HG03196 (cell line): ENCODE data around the gene DDX10.

Source experiments
- ATAC-seq: cut with Tn5 transposase; IDR thresholded peaks from one replicate; pipeline ENCODE4 v1.9.1; 2021; ENCODE audit not compliant: unreplicated experiment

DDX10 gene

DNA sequence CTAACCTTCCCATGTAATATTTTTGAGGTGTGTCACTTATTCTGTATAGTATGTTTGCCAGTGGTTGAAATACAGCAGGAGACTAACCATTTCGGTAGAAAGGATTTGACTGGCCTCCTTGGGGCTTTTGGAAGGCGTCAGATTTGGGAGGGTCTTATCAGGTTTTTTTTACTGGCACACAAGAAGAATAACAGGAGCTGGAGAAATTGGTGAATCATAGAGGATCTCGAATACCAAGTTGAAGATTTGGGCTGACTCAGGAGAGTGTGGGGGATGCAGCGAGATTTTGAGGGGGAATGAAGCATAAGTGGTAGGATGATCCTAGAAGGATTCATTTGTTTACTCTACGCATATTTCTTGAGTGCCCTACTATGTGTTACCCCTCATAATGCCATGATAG, 200.5 kb downstream of the DDX10 start:
- no peak for ATAC-seq

DNA sequence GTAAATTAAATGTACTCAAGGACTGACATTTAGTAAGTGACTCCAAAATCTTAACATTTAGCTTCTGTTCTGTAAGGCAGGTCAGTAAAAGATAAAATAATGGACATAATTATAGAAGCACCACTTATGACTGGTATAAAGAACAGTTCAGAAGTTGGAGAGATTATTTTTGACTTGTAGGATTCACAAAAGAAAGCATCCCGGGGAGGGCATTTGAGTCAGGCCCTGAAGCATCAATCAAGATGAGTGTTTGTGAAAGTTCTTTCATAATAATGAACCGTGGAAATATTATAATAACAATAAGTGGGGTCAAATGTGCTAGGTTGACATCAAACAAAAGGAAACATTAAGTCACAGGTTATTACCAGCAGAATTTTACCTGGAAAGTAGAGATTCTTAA, 201.9 kb downstream of the DDX10 start:
- no peak for ATAC-seq

DNA sequence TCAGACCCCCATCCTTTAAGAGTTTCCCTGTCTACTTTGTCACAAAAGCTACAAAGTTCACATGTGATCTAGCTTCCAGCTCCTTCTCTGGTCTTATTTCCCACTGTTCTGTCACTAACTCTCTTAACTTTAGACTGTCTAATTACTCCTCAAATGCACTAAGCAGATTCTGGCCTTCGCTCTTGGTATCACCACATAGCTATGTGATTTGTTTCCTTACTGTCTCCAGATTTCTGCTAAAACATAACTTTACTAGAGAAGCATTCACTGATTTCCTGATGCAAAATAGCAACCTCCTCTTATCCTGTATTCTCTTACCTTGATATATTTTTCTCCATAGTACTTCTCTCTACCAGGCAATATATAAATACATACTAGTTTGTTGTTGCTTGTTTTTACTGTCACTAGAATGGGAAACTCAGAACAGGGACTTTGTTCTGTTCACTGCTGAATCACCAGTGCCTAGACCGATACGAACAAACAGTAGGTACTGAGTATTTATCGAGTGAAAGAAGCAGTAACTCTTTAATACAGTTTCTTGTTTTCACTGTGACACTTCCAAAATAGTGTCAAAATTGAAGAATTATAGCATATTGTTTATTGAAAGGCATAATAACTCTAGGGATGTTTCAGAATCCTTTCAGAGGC, 205.6 kb downstream of the DDX10 start:
- ATAC-seq = no peak

DNA sequence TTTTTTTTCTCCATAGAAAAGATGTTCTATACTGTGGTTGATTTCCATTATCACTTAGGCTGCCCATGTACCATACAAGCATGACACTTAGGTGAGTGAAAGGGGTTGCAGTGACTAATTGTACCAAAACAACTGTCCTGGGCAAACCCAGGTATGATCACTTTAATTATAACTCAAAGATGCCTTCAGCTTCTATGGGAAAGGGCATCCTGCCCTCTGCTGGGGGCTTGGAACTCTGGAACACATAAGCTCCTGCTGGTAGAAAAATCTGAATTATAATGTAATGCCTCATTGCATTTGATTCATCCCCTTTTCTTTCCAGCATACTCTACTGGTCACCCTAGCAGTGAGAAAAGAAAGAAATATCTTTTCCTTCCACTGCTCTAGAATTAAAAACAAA, 206.3 kb downstream of the DDX10 start:
- ATAC-seq = no peak

DNA sequence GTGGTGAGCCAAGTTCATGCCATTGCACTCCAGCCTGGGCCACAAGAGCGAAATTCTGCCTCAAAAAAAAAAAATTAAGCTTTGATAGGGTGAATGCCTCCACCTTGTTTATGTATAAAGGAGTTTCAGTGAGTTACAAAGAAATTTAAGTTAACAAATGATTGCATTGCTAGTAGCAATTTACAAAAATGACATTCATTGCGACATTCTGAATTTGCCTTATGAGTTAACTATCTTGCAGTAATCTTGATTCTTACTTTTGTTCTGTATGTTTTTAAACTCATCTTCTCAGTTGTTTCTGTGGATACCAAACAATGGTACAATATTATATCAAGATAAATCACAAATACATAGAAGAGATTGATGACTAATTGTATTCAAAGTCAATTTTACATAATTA, 207.0 kb downstream of the DDX10 start:
- no peak for ATAC-seq

DNA sequence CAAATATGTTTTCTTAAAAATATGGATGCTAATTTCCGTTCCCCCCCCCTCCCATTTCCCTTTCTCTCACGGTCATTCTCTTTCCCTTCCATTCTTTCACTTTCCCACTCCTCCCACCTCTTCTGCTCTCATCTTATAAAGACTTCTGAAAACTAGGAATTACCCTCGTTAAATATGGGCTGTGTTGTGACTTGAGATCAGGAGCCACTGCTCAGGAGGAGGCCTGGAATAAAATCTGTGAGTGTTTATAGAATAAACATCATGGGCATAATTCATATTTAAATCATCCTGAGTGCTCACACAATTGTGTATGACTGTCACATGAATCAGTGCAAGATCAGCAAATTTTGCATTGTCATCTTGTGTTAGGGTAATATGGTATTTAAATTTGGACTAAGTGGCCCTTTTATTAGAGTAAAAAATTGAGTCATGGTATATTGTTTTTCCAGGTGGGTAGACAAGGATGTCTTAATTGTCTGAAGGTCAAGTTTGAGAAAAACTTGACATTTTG, 208.0 kb downstream of the DDX10 start:
- no peak for ATAC-seq

DNA sequence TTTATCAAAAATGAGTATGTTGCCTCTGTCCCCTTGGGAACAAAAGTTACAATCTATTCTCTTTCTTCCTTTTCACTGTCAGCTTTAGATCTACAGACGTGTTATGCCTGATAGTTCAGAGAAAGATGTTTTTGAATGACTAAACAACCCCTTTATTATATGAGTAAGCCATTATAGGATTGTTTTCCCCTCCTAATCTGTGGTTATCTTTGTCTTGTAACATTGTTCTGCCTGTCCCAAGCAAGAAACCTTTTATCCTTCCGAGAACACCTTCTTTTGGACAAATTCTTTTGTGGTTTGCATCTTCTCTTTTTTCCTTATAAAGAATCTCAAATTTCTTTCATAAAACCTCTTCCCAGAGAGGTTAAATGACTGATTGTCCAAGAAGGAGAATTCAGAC, 208.4 kb downstream of the DDX10 start:
- no peak for ATAC-seq

DNA sequence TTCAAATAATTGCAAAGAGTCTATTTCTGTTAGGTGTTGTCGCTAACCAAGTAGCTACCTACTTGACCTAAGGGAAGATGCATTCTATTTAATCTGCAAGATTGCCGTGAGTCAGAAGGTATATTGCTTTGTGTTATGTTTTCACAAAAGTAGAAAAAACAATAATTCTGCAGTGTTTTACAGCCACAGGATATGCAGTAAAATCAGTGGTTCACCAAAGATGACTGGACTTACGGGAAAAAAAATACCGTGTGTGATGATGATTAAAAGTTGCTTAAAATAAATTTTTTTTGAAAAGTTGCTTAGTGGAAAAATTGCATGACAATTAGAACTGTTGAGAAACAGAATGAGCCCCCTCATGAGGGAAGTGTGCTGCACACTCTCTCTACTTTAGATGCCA, 209.1 kb downstream of the DDX10 start:
- no peak for ATAC-seq

DNA sequence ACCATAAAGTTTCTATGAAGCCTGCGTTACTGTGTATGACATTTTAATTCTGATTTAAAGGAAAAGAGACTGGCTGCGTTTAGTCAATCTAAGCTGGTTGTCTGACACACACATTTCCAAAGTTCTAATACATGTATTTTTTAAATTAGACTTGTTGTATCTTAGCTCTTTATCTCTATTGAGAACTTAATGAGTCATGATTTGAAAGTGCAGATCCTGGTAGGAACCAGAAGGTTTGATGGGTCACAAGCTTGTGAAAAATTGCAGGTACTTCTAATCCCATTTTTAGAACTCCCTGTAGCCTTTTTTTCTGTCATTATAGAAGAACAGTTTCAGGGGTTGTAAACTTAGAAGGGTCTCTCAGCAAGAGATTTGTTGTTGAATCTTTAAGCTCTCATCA, 210.3 kb downstream of the DDX10 start:
- ATAC-seq = no peak

DNA sequence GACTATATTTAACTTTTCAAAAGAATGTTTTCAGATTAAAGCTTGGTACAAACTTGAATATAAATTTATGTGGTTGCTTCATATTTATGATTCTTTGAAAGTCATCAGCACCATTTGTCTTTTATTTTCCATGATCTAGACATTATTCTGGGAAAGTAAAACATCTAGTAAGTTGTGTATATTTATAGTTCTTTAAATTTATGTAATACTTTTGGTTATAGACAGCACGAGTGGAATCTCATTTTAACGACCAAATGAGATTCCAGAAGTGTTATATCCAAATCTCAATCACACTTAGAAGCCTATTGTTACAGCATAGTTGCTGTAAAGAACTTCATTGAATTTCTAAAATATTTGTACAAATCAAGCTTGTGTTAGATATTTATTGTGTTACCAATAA, 212.3 kb downstream of the DDX10 start:
- no peak for ATAC-seq

DNA sequence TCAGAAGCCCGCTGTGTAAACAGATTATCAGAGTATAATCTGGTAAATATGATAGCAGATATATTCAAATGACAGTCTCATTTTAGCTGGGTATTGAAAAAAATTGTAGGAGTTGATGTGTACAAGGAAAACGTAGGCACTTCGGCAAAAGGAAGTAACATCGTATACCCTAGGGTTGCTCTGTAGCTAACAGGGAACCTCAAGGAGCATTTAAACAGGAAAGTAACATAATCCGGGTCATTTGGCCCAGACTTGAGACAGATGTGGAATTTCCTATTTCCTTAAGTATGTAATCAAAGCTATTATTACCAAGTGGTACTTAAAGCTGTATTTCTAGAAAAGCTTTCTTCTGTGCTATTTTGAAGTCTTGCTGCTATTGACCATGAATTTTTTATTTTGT, 215.6 kb downstream of the DDX10 start:
- no peak for ATAC-seq

DNA sequence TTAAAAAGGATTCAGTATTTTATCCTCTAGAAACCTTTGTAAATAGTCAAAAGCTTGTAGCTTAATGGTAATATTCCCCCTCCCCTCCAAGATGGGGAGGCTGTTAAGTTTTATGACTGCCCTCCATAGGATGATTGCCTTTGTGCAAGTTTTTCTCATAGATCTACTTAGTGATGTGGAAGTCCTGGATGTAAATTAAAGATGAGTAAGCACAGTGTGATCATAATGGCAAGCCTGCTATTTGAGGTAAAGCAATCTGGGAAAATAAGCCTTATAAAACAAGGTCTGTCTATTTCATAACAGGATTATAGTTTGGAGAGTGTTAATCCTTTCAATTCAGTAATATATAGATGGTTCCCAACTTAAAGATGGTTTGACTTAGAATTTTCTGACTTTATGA, 216.3 kb downstream of the DDX10 start:
- no peak for ATAC-seq

DNA sequence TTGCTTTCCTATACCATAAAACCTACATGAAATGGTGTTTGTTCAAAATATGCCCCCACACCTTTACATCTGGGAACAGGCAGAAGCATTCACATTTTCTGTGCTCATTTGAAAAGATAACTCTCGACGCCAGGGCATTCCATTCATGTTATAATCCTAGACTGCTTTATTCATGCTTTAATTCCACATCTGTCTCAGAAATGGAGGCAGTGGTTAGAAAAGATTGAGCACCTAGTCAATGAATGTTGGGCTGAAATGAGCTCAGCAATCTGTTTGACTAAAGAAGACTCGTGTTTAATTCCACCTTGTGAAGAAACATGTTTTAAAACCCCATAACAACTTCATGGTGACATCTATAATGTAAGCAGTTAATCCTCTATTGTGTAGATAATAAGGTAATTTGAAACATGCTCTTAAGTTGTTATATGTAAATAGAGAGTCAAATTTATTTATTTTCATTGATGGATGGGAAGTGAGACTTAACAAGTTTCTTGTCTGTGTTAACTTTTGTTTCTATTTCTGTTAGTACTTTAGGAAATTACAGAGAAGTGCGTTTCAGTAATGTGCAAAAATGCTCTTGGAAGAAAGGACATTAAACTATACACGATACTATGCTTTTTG, 217.5 kb downstream of the DDX10 start:
- ATAC-seq = no peak

DNA sequence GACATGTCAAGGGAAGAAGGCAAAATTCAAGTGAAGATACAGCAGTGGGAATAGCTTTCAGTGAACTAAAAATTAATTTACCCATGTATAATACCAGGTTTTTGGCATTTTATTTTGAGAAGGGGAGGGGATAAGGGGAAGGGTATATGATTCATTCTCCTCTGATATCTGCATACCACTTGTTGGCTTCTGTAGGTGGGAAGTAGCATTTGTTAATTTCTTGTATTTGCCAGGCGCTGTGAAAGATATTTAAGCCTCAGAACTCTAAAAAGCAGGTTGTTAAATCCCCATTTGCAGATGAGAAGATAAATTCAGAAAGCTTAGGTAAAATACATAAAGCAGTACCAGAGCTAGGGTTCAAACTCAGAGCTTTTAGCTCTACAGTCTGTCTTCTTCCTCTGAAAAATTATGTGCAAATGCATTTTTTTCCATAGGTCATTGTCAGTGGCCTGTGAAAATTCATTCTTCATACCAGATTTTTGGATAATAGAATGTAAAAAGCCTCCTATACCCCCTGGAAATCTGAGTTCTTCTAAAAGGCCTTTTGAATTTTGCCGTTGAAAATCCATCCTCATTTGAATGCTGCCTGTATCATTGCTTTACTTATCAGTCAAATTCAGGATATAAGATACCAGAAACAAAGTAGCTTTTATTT, 221.3 kb downstream of the DDX10 start:
- no peak for ATAC-seq

DNA sequence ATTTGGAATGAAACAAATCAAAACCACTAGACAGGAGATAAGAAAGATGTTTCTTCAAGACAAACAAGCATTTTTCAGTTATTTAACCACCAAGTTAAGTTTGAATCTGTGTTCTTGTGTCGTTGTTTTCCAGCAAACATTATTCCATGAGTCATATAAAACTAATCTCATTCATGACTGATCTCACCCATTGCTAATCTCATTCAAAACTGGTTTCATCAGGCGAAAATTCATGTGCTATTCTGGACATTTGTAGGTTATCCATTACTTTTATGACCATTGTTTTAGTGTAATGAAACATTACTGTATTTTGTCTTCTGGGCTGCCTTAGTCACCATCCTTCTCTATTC, 221.8 kb downstream of the DDX10 start:
- no peak for ATAC-seq

DNA sequence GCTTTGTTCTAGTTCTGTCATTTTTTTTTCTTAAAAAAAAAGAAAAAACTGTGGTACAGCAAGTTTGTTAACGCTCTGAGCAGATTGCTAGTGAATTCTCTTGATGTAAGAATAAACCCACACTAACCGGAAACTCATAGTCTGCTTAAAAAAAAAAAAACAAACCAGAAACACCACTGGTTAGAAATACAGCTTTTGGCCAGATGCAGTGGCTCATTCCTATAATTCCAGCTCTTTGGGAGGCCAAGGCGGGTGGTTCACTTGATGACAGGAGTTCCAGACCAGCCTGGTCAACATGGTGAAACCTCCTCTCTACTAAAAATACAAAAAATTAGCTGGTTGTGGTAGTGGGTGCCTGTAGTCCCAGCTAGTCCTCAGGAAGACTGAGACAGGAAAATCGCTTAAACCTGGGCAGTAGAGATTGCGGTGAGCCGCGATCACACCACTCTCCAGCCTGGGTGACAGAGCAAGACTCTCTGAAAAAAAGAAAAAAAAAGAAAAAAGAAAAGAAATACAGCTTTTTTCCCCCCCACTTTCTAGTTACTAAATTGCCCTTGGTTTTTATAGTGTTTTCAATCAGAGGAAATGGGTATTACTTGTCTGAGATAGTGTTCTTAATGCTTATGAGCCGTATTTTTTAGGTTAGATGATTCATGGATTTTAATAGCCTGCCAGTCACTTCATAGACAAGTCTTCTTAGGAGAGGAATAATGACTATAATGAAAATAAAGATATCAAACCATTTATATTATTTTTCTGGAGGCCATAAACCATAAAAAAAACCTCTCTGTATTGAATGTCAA, 222.8 kb downstream of the DDX10 start:
- ATAC-seq = no peak

DNA sequence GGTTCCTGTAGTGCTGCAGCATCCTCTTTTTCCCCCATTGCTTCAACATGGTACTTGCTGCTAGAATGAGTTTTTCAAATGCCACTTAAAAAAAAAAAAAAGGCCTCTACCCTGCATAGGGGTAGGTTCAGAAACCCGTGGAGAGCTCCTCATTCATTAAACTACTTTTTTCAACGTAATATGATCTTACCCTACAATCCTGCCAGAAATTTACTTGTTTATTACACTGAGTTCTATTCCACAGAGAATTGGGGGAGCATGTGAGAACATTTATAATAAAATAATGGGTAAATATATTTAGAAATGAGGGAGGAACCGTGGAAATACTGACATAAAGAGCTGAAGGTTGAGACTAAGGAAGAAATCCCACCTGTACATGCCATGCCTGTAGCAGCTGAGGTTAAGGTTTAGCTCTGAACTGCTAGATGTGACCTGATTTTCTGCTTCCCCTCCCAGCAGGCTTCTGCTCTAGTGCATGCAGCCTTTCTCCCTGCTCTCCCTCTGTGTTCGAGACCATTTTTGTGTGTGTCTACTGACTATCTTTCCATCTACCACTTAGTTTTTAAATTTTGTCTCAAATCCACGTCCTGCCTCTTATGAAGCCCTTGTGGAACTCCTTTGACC, 225.7 kb downstream of the DDX10 start:
- no peak for ATAC-seq

DNA sequence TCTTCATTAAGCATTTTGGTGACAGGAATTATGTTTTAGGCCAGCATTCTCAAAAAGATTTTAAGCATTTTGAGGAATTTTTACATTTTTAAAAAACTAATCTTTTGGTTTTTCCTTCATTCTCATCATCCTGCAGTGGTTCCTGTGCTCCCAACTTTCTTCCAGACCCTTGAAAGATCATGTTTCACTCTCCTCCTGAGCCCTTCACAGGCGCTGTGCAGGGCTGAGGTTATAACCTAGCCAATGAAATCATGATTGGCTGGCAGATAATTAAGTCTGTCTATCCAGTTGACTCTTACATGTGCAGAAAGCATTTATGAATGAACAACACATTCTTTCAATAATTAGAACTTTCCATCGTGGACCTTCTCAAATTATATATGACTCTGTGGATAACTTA, 226.3 kb downstream of the DDX10 start:
- ATAC-seq = no peak

DNA sequence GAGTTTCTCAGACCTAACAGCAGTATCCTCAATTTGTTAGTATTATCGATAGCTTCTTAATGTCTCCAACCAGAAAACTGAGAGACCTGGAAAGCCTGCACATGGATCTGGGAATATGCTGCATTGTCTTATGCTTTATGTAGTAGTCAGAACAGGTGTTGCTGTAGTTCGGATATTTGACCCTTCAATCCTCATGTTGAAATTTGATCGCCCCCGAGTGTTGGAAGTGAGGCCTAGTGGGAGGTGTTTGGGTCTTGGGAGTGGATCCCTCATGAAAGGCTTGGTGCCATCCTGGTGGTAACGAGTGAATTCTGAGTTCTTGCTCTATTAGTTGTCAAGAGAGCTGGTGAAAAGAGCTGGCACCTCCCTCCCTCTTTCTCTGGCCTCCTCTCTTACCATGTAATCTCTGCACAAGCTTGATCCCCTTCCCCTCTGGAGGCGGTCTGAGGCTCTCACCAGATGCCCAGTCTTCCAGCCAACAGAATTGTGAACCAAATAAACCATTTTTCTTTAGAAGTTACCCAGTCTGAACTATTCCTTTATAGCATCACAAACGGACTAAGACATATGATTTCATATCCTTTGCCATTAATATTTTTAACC, 227.1 kb downstream of the DDX10 start:
- ATAC-seq = no peak

DNA sequence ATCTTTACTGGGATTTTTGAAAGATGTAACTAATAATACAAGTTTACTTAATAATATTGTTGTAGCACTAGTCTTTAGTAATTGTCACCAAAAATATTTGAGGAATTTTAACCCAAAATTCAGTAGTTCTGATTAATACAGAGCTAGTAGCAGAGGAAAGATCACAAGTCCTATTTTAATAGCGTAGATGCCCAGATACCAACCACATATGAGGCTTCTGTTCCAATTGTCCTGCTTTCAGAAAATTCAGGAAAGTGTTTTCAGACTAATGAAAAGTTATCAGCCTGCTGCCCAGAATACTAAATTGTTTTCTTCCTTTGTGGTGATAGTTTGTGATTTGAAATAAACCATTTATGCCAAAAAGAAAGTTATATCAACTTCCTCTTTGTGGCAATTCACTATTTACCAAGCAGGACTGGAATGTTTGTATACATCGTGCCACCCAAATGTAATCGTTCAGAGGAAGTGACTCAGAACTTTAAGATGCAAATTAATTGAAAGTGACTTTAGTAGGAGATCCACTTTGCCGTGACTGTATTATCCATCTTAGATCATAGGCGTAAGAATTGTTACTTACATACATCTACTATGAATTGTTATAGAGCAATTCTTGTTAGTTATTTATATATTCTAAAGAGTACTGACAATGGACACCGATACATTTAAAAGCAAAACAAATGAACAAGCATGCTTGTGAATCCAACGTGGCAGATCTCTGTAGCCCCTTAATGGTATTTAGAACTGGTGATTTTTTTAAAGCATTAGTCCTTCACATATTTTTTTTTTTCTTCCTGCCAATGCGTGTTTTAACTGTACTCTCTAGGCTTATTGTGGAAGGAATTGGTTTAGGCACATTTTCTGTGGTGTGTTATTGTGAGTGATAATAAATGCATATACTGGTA, 231.0 kb downstream of the DDX10 start:
- ATAC-seq = peak; percentile 88
